Measurements from ENCODE around the gene PPIL4. TPM values are rescaled to one million over a fixed set of nuclear protein-coding genes. Genes with fewer than 3 reads are reported as not detected.

PPIL4 gene
- total and polyA plus RNA-seq, 4 experiments from 2014 or later, result 10.0 to 35.7 (median 23.8) TPM

DNA sequence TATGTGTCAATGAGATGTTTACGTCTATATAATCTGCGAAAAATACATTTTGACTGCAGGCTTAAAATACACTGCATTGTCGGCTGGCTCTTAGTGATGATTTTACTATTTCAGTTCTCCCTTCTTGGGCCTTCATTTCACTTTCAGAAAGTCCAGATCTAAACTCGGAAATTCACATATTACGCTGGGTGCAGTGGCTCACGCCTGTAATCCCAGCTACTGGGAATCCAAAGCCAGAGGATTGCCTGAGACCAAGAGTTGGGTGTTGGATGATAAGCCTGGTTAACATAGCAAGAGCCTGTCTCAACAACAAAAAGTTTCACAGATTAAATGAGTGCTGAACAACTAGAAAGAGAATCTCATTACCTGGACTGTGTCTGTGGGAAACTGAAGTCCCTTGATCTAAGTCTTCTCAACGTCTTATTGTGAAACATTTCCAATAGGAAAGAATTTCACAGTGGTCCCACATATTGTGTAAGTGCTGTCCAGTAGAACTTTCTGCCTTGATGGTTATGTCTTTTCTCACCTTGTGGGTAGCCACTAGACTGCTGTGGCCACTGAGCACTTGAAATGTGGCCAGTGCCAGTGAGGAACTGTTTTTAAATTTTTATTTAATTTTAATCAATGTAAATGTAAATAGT is 22.2 kb upstream of the PPIL4 start:
- H3K27me3 Mint-ChIP-seq, result no peaks in the 10 kb centered on the region
- no peak overlapping the region for H3K27ac ChIP-seq (ENCODE audit: low read depth, low read length)
- H3K9me3 ChIP-seq (ENCODE audit: control insufficient read depth in 1 of 2, low read length in 2 of 2), result no peaks in the 10 kb centered on the region
- H3K4me3 ChIP-seq (ENCODE audit: low read length in 2 of 2), result no peak overlapping the region
- H3K36me3 ChIP-seq (ENCODE audit: insufficient read depth, low read length), result no peaks in the 10 kb centered on the region
- peaks cover 0 to 11% of the 10 kb centered on the region in 2 donors for H3K36me3 Mint-ChIP-seq
- intact Hi-C loops (cut with micrococcal nuclease), result loop anchor here (5.0 kb wide), 1 partner anchor 806 kb away; no protein-coding TSS in a partner anchor
- H3K27ac Mint-ChIP-seq, result peak overlapping the region in 3 of 7 donors; percentile 31 to 96 (median 55)
- CTCF ChIA-PET (ENCODE audit: partially characterized antibody), result no interaction called here
- H3K27me3 ChIP-seq (ENCODE audit: insufficient read depth, low read length), result no peaks in the 10 kb centered on the region
- DNase-seq, result no peak
- POLR2A ChIA-PET (ENCODE audit: partially characterized antibody), result no interaction called here
- peak overlapping the region in 7 of 8 donors; percentile 54 to 93 (median 69) for H3K4me3 Mint-ChIP-seq
- H3K4me1 ChIP-seq (ENCODE audit: insufficient read depth, low read length), result peaks cover 25% of the 10 kb centered on the region
- no peaks in the 10 kb centered on the region for H3K9me3 Mint-ChIP-seq
- H3K4me1 Mint-ChIP-seq, result peaks cover 11 to 29% (median 17%) of the 10 kb centered on the region in 4 donors

DNA sequence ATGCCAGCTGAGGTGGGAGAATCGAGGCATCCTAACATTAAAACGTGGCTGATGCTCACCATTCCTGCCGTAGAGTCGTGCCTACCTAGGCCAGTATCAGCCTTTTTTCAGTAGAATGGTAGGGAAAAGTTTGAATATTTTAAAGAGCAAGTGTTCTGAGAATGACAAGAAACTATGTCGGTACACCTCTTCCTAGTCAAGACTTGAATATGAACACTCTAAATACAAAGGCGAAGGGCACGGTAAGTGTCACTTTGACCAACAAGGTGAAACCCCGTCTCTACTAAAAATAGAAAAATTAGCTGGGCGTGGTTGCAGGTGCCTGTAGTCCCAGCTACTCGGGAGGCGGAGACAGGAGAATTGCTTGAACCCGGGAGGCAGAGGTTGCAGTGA is 21.3 kb upstream of the PPIL4 start:
- Histone ChIP-seq H3K4me3 (ENCODE audit: low read length in 2 of 2) (peak overlapping the region; percentile 61 to 94), H3K36me3 (ENCODE audit: insufficient read depth, low read length) (no peaks in the 10 kb centered on the region), H3K9me3 (ENCODE audit: control insufficient read depth in 1 of 2, low read length in 2 of 2) (no peaks in the 10 kb centered on the region), H3K4me1 (ENCODE audit: insufficient read depth, low read length) (peaks cover 25% of the 10 kb centered on the region), H3K27ac (ENCODE audit: low read depth, low read length) (peak overlapping the region; percentile 93), H3K27me3 (ENCODE audit: insufficient read depth, low read length) (no peaks in the 10 kb centered on the region)
- H3K36me3 Mint-ChIP-seq, result peaks cover 0 to 11% of the 10 kb centered on the region in 2 donors
- H3K9me3 Mint-ChIP-seq, result no peaks in the 10 kb centered on the region
- POLR2A ChIA-PET (ENCODE audit: partially characterized antibody), result no interaction called here
- H3K27me3 Mint-ChIP-seq, result no peaks in the 10 kb centered on the region
- no peak for DNase-seq
- peaks cover 11 to 29% (median 17%) of the 10 kb centered on the region in 4 donors for H3K4me1 Mint-ChIP-seq
- CTCF ChIA-PET (ENCODE audit: partially characterized antibody), result no interaction called here
- H3K27ac Mint-ChIP-seq, result peak overlapping the region; percentile 78 to 96 (median 88)
- peak overlapping the region; percentile 90 to 95 (median 93) for H3K4me3 Mint-ChIP-seq
- intact Hi-C loops (cut with micrococcal nuclease), result loop anchor here (5.0 kb wide), 1 partner anchor 805 kb away; no protein-coding TSS in a partner anchor

DNA sequence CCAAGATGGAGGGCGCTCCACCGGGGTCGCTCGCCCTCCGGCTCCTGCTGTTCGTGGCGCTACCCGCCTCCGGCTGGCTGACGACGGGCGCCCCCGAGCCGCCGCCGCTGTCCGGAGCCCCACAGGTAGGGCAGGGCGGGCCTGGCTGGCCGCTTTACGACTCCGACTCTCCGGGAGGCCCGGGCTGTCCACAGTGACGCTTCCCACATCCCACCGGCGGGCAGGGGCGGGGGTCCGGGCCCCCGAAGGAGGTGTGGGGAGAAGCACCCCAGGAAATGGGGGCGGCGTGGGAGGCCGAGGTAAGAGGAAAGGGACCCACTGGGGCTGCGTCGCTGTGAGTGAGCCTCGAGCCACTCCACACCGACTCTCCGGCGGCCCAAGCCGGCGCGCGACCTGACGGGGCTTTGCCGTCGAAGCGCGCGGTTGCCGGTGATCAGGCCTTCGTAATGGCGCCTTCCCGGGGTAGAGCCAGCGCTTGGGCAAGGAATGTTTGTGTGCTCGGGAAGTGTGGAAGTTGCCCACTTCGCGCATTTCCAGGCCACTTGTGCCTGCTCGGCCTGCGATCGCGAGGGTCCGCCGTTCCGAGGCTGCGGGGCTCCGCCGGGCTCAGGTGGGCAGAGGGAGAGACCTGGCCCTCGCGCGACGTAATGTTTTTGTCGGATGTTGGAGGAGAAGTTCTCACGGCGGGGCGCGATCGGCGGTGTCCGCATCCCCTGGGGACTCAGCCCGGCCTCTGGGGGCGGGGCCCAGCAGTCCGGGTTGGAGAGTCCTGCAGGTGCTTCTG is 20.8 kb upstream of the PPIL4 start:
- Mint-ChIP-seq H3K4me3 (peak overlapping the region; percentile 90 to 95 (median 93)), H3K4me1 (peaks cover 11 to 29% (median 17%) of the 10 kb centered on the region in 4 donors), H3K36me3 (peaks cover 0 to 11% of the 10 kb centered on the region in 2 donors), H3K27ac (peak overlapping the region; percentile 86 to 96 (median 89)), H3K9me3 (no peaks in the 10 kb centered on the region), H3K27me3 (no peaks in the 10 kb centered on the region)
- H3K9me3 ChIP-seq (ENCODE audit: control insufficient read depth in 1 of 2, low read length in 2 of 2), result no peaks in the 10 kb centered on the region
- DNase-seq, result peak in 3 of 5 donors; percentile 41 to 63 (median 53)
- H3K27ac ChIP-seq (ENCODE audit: low read depth, low read length), result peak overlapping the region; percentile 93
- H3K4me3 ChIP-seq (ENCODE audit: low read length in 2 of 2), result peak overlapping the region; percentile 61 to 94
- CTCF ChIA-PET (ENCODE audit: partially characterized antibody), result interaction anchor here (4.8 to 5.1 kb wide), 2 partner anchors 15 to 21 kb away, joined by 20 to 30 read pairs; partner anchors contain the start of gene PPIL4
- intact Hi-C loops (cut with micrococcal nuclease), result loop anchor here (1.0 to 5.0 kb wide), 3 partner anchors 82 to 804 kb away; partner anchors contain the start of genes KATNA1 and NUP43
- H3K27me3 ChIP-seq (ENCODE audit: insufficient read depth, low read length), result no peaks in the 10 kb centered on the region
- peaks cover 25% of the 10 kb centered on the region for H3K4me1 ChIP-seq (ENCODE audit: insufficient read depth, low read length)
- POLR2A ChIA-PET (ENCODE audit: partially characterized antibody), result interaction anchor here (1.0 to 2.8 kb wide), 6 partner anchors 16 to 1885 kb away, joined by 3 to 31 read pairs (median 4); partner anchors contain the start of genes LATS1, PPIL4 and RMND1
- H3K36me3 ChIP-seq (ENCODE audit: insufficient read depth, low read length), result no peaks in the 10 kb centered on the region

DNA sequence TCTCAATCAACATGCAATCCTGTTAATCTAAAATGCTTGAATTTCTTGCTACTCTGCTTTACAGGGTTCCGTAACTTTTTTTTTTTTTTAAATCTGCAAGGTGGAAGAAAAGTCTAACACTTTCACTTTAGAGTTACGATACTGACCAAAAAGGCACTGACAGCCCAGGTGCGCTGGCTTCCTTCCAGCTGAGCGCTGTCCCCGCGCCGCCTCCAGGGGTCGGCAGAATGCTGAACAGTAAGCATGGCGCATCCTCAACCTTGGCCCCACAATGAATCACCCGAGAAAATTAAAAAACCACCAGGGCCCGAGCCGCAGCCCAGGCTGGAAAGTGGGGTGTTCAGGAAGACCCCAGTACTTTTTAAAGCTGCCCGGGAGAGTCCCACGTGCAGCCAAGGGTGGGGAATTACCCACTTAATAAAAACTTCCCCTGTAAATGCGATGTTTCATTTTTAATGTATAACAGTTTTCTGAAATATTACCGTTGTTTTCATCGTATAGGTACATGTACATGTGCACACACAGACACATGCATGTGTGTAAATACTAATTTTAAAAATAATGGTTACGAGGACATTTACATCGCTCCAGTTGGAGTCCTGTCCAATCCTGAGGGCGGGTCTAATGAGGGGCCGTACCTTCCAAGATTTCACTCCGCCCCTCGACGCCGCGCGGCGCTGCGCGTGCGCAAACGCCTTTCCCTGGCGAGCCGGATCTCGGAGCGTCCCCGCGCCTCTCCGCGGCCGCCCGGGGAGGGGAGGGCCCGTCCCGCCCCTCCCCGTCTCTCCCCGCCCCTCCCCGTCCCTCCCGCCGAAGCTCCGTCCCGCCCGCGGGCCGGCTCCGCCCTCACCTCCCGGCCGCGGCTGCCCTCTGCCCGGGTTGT is 19.9 kb upstream of the PPIL4 start, which contains the start of gene GINM1:
Gene GINM1 (plus strand): TSS at position 849 of the 883 bp plus-strand sequence. CDS start 40 bp downstream, outside the sequence.
- POLR2A ChIA-PET (ENCODE audit: partially characterized antibody), result interaction anchor here (0.6 to 2.8 kb wide), 8 partner anchors 15 to 1886 kb away, joined by 3 to 31 read pairs (median 4); partner anchors contain the start of genes LATS1, PPIL4 and RMND1
- peak within 1 kb of the TSS; percentile 94 to 98 (median 96) for H3K4me3 Mint-ChIP-seq
- CTCF ChIA-PET (ENCODE audit: partially characterized antibody), result interaction anchor here (4.8 to 5.1 kb wide), 2 partner anchors 14 to 20 kb away, joined by 20 to 30 read pairs; partner anchors contain the start of gene PPIL4
- DNase-seq, result peak; percentile 94 to 97 (median 96)
- Histone ChIP-seq H3K4me1 (ENCODE audit: insufficient read depth, low read length) (peaks cover 25% of the 10 kb centered on the region), H3K36me3 (ENCODE audit: insufficient read depth, low read length) (no peaks in the 10 kb centered on the region), H3K9me3 (ENCODE audit: control insufficient read depth in 1 of 2, low read length in 2 of 2) (no peaks in the 10 kb centered on the region), H3K4me3 (ENCODE audit: low read length in 2 of 2) (peak within 1 kb of the TSS; percentile 61 to 94), H3K27ac (ENCODE audit: low read depth, low read length) (peak within 1 kb of the TSS; percentile 93), H3K27me3 (ENCODE audit: insufficient read depth, low read length) (no peaks in the 10 kb centered on the region)
- H3K4me1 Mint-ChIP-seq, result peaks cover 8 to 29% (median 15%) of the 10 kb centered on the region in 4 donors
- H3K27ac Mint-ChIP-seq, result peak within 1 kb of the TSS; percentile 96 to 99 (median 98)
- H3K27me3 Mint-ChIP-seq, result peaks cover 0 to 1% of the 10 kb centered on the region in 2 donors
- intact Hi-C loops (cut with micrococcal nuclease), result loop anchor here (1.0 to 5.0 kb wide), 7 partner anchors 19 to 803 kb away; partner anchors contain the start of genes KATNA1, LATS1, NUP43 and PPIL4
- H3K36me3 Mint-ChIP-seq, result peaks cover 0 to 11% of the 10 kb centered on the region in 2 donors
- no peaks in the 10 kb centered on the region for H3K9me3 Mint-ChIP-seq

DNA sequence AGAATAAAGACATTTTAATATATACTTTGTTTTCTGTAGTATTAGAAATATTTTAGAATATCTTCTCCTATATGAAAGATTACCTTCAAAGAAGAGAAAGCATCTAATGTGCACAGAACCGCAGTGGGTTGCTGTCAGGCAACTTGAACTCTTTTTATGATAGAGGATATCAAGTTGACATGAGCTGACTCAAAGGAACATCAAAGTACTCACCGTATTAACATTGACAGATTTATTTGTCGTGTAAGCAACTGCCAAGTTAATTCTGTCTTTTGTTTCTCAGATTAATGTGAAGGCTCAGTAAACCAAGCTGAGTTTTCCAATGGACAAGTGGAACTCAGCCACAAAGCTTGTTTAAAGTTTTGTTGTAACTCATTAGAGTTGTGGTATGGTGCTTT is 18.1 kb upstream of the PPIL4 start:
- ChIA-PET POLR2A (ENCODE audit: partially characterized antibody) (interaction anchor here (1.3 to 2.8 kb wide), 2 partner anchors 18 to 154 kb away, joined by 7 to 18 read pairs; partner anchors contain the start of genes LATS1 and PPIL4), CTCF (ENCODE audit: partially characterized antibody) (interaction anchor here (1.3 to 5.1 kb wide), 4 partner anchors 12 to 18 kb away, joined by 3 to 30 read pairs (median 12); partner anchors contain the start of gene PPIL4)
- H3K4me1 Mint-ChIP-seq, result peaks cover 6 to 29% (median 14%) of the 10 kb centered on the region in 4 donors
- H3K27ac Mint-ChIP-seq, result no peak overlapping the region
- Histone ChIP-seq H3K9me3 (ENCODE audit: control insufficient read depth in 1 of 2, low read length in 2 of 2) (no peaks in the 10 kb centered on the region), H3K4me3 (ENCODE audit: low read length in 2 of 2) (no peak overlapping the region), H3K27me3 (ENCODE audit: insufficient read depth, low read length) (no peaks in the 10 kb centered on the region), H3K4me1 (ENCODE audit: insufficient read depth, low read length) (peaks cover 25% of the 10 kb centered on the region), H3K27ac (ENCODE audit: low read depth, low read length) (no peak overlapping the region), H3K36me3 (ENCODE audit: insufficient read depth, low read length) (no peaks in the 10 kb centered on the region)
- intact Hi-C loops (cut with micrococcal nuclease), result loop anchor here (2.0 kb wide), 1 partner anchor 453 kb away; no protein-coding TSS in a partner anchor
- DNase-seq, result no peak
- H3K9me3 Mint-ChIP-seq, result no peaks in the 10 kb centered on the region
- peak overlapping the region in 2 of 8 donors; percentile 31 to 33 for H3K4me3 Mint-ChIP-seq
- H3K27me3 Mint-ChIP-seq, result peaks cover 0 to 3% of the 10 kb centered on the region in 2 donors
- H3K36me3 Mint-ChIP-seq, result peaks cover 0 to 11% of the 10 kb centered on the region in 2 donors

Data from CD4-positive, alpha-beta memory T cell (primary cell).